WTC11 (cell line): ENCODE results near the gene ELOVL7.

ENCODE experiments used
- CTCF ChIP-seq: fragments of 200-600 bp; IDR thresholded peaks from 2 replicates; pipeline ENCODE4 v1.8.0; 2022; ENCODE audit warnings: antibody characterized with exemption
- FOXP1 ChIP-seq: sonication (generic); formaldehyde crosslinking; IDR thresholded peaks from 2 replicates; pipeline ENCODE4 v1.8.0; 2022; ENCODE audit warnings: missing genetic modification reagents, mild to moderate bottlenecking, moderate library complexity, borderline replicate concordance
- MAX ChIP-seq: sonication (generic); formaldehyde crosslinking; IDR thresholded peaks from 2 replicates; pipeline ENCODE4 v1.8.0; 2022; ENCODE audit warnings: mild to moderate bottlenecking, missing genetic modification reagents

GRCh38 chr5:60820593-60821487 lies 23.2 kb downstream of the ELOVL7 start:
- TF ChIP-seq CTCF (no peak), MAX (CRISPR knock-in tag) (no peak), FOXP1 (no peak)
